VCaP (cell line): Measurements from ENCODE around the gene NINL.

Experiments
- H3K27ac ChIP-seq: fragments of 450-650 bp; 2 replicates; pipeline ENCODE4 v1.5.1; 2017
- TF ChIP-seq, protein P1 (sequence below): fragments of 450-650 bp; conservative IDR thresholded peaks from 2 replicates; pipeline ENCODE4 v1.5.1; 2017; ENCODE audit warnings: mild to moderate bottlenecking, moderate library complexity

The NINL gene

DNA sequence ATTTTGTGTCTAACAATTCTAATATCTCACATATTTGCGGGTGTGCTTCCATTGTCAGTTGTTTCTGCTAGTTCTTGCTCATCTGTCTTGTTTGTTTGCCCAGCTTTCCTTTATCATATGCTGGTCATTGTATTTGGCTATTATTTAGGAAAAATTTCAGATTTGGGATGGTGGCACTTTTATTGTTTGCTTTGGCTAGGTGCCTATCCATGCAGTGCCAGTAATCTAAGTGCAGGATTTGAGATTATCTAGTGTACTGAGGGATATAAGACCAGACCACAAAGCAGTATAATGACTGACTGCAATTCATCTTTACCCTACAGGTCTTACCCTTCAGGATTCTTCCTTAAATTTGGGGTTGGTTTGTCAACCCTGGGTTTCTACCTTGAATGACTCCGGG is 63.9 kb downstream of the NINL start:
- TF ChIP-seq, protein P1, sequence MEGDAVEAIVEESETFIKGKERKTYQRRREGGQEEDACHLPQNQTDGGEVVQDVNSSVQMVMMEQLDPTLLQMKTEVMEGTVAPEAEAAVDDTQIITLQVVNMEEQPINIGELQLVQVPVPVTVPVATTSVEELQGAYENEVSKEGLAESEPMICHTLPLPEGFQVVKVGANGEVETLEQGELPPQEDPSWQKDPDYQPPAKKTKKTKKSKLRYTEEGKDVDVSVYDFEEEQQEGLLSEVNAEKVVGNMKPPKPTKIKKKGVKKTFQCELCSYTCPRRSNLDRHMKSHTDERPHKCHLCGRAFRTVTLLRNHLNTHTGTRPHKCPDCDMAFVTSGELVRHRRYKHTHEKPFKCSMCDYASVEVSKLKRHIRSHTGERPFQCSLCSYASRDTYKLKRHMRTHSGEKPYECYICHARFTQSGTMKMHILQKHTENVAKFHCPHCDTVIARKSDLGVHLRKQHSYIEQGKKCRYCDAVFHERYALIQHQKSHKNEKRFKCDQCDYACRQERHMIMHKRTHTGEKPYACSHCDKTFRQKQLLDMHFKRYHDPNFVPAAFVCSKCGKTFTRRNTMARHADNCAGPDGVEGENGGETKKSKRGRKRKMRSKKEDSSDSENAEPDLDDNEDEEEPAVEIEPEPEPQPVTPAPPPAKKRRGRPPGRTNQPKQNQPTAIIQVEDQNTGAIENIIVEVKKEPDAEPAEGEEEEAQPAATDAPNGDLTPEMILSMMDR: no peak
- no peak overlapping the region for H3K27ac ChIP-seq

DNA sequence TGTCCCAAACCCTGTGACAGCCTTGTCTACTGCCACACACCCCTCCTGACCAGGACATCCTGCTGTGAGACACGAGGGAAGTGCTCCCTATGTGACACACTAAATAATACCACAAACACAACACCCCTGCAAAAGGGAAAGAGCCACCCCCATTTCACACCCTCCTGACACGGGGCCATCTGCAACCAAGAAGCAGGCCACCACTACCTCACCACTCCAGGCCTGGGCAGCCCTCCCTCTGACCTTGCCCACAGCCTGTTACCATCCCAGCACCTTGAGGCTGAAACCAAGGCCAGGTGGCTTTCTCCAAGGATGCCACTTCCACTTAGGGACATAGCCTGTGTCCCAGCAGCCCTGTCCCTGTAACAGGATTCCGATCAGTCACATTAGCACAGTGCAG is 68.2 kb downstream of the NINL start:
- H3K27ac ChIP-seq: no peak overlapping the region
- TF ChIP-seq, protein P1: no peak

DNA sequence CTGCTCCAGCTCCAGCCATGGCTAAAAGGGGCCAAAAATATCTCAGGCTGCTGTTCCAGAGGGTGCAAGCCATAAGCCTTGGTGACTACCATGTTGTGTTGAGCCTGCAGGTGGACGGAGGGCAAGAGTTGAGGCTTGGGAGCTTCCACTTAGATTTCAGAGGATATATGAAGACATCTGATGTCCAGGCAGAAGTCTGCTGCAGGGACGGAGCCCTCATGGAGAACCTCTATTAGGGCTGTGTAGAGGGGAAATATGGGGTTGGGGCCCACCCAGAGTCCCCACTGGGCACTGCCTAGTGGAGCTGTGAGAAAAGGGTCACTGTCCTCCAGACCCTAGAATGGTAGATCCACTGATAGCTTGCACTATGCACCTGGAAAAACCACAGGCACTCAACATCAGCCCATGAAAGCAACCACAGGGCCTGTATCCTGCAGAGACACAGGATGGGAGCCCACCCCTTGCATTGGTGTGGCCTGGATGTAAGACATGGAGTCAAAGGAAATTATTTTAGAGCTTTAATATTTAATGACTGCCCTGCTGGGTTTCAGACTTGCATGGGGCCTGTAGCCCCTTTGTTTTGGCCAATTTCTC is 70.5 kb downstream of the NINL start:
- H3K27ac ChIP-seq: no peak overlapping the region
- TF ChIP-seq, protein P1: no peak

DNA sequence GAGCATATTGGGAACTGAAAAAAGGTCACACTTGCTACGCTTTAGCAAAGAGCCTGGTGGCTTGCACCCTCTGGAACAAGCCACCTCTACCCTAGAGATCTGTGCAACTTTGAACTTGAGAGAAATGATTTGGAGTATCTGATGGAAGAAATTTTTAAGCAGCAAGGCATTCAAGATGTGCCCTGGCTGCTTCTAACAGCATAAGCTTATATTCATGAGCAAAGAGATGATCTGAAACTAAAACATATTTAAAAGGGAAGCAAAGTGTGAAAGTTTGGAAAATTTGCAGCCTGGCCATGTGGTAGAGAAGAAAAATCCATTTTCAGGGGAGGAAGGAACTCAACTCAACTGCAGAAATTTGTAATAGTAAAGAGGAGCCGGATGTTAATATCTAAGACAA is 71.1 kb downstream of the NINL start:
- TF ChIP-seq, protein P1: no peak
- no peak overlapping the region for H3K27ac ChIP-seq

DNA sequence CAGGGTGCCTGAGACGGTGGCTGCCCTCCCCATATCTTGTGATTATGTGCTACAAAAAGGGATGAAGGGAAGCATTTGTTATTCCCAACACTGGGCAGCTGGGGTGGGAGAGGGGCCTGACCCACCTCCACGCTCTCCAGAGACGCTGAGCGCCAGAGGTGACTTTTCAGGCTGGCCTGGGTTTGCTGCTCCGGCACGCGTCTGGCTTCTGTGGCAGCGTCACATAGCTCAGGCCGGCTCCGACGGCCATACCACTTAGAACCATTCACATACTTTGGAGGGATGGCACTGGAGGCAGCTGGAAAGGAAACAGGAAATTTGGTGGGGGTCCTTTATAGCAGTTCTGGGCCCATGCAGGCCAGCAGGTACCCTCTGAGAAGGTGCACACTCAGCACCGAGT is 72.6 kb downstream of the NINL start:
- no peak overlapping the region for H3K27ac ChIP-seq
- TF ChIP-seq, protein P1: no peak

DNA sequence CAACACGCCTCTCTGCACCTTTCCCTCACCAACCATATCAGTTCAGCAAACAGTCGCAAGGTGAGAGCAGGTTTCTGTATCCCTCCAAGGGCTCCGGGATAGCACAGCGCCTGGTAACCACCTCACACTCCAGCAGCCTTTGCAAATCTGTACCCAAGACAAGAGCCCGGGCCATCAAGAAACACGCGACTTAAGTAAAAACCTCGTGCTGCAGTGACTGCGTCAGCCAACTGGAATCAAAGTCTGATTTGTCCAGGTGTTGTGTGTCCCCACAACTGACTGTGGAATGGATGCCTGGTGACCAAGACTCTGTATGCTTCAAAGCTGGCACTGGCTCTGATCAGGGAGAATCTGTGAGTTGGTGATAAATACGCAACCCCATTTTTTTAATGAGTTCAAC is 74.1 kb downstream of the NINL start:
- no peak overlapping the region for H3K27ac ChIP-seq
- TF ChIP-seq, protein P1: no peak

DNA sequence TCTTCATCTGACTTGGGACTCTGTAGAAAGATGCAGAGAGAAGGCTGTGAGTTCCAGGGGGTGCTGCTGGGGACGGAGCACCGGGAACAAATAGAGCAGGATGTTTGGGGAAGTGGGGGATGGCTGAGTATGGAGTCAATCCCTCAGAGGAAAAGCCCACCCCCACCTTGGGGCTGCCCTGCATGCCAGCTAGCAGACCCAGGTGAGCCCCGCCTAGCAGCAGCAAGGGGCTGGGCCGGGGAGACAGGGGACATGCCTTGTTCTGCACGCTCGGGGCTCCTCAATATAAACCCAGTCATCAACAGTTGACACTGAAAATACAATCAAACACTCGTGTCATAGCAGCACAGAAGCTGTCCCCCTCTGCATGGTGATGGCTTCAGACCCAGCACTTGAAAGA is 74.6 kb downstream of the NINL start:
- TF ChIP-seq, protein P1: no peak
- no peak overlapping the region for H3K27ac ChIP-seq
